ENCODE results near the gene PHKA1.

GRCh38 chrX:72727846-72728245 is 13.7 kb upstream of the PHKA1 start:
- TF ChIP-seq CTCF (IDR thresholded peaks at IDR 0.05) = no peak
- TF ChIP-seq EP300 (IDR thresholded peaks at IDR 0.05; ENCODE audit: low read depth) = no peak
- TF ChIP-seq POLR2A (IDR thresholded peaks at IDR 0.05) = no peak
